Stimulated activated CD4-positive, alpha-beta T cell treated with anti-CD3 and anti-CD28 coated beads, Interleukin-12 subunit alpha, Interleukin-12 subunit beta, amount 100 ng/mL, for 24 hours (primary cell): Measurements from ENCODE around the gene ENAM.
"Not testable (repeated sequence)": the region's sequence is repeated elsewhere in the genome, so short reads cannot be mapped to it uniquely, and the experiment has no call there.

Experiments
- DNase-seq, 2 experiments: peaks; one replicate each; pipeline ENCODE4 v3.0.0-alpha.2; 2020; ENCODE audit warnings: low read depth in 2 of 2

Gene ENAM

DNA sequence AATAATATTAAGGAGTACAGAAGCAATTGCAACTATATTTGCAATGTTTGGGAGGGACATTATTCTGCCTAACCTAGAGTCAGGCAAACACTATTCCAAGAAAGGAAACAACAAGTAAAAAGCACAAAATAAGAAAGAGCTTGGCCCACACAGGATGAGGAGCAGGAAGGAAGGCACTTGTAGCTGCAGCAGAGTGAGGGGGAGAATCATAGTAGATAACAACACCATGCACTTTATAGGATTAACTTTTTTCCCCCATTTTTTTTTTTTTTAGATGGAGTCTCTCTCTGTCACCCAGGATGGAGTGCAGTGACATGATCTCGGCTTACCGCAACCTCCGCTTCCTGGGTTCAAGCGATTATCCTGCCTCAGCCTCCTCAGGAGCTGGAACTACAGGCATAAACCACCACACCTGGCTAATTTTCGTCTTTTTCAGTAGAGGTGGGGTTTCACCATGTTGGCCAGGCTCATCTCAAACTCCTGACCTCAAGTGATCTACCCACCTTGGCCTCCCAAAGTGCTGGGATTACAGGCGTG lies 48.1 kb downstream of the ENAM start:
- no peak for DNase-seq

DNA sequence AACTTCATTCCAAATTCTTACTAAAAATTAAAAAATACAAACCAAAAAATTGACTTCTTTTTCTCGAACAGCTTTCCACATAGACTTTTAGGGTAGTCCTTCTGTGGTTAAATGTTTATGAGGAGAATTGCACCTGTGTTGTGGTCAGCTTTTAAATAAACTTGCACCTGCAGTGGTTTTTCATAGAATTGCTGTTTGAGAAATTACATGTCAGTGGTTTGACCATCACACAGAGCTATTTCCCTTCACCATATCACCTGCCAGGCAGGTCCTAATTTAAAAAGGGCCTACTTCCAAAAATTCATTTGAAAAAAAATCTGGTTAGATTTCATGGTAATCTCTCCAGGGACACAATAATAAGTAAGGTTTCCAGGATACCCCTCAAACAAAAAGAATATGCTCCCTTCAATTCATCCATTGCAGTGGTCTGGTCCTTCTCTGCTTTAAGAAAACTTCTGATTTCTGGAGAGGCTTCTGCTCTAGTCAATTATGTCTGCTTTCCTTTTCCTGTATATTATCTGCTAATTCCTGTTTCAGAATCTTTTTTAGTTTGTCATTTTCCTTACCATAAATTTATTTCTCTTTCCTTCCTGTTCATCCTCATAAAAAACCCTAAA lies 49.9 kb downstream of the ENAM start:
- DNase-seq = no peak

DNA sequence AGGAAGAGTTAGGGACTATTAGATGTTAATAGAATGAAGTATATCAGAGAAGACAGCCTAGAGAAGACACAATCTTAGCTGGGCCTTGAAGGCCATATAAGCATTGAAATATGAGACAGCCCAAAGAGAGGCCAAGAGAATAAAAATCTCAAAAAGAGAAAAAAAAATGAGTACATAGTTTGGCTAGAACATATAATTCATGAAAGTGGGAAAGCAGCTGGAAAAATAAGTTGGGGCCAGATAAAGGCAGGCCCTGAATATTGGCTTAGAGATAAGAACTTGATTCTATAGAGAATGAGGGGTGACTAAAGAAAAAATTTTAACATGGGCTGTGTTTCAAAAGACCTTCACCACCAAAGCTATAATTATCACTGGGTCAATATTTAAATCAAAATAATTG lies 52.4 kb downstream of the ENAM start:
- DNase-seq = no peak

DNA sequence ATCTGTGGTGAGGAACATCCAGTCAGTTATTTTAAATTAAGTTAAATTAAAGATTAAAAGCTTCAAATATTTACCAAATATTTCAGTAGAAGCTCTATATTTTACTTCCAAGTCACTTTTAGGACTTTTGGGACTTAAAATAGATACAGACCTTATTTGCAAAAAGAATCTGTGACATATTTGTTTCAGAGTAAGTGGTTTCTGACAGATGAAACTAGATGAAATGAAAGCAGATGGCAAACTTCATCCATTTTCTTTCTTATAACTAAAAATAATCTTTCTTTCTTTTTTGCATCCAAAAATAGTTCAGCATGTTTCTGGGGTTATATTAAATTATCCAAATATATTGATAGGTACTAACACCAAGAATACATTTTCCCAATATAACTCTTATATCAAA lies 53.2 kb downstream of the ENAM start:
- no peak for DNase-seq

DNA sequence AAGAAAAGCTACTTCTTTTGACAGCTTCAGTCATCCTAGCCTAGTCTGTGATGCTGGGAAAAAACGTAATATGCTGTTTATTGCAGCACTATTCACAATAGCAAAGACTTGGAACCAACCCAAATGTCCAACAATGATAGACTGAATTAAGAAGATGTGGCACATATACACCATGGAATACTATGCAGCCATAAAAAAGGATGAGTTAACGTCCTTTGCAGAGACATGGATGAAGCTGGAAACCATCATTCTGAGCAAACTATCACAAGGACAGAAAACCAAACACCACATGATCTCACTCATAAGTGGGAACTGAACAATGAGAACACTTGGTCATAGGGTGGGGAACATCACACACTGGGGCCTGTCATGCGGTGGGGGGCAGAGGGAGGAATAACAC lies 53.6 kb downstream of the ENAM start:
- not testable (repeated sequence) for DNase-seq

DNA sequence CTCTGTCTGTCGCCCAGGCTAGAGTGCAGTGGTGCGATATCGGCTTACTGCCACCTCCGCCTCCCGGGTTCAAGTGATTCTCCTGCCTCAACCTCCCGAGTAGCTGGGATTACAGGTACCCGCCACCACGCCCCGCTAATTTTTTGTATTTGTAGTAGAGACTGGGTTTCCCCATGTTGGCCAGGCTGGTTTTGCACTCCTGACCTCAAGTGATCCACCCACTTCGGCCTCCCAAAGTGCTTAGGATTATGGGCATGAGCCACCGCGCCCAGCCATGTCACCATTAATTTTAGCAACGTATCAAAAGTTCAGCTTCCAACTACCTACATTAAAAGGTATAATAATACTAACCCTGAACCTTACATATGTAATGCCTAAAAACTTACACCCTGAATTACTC lies 58.8 kb downstream of the ENAM start:
- no peak for DNase-seq

DNA sequence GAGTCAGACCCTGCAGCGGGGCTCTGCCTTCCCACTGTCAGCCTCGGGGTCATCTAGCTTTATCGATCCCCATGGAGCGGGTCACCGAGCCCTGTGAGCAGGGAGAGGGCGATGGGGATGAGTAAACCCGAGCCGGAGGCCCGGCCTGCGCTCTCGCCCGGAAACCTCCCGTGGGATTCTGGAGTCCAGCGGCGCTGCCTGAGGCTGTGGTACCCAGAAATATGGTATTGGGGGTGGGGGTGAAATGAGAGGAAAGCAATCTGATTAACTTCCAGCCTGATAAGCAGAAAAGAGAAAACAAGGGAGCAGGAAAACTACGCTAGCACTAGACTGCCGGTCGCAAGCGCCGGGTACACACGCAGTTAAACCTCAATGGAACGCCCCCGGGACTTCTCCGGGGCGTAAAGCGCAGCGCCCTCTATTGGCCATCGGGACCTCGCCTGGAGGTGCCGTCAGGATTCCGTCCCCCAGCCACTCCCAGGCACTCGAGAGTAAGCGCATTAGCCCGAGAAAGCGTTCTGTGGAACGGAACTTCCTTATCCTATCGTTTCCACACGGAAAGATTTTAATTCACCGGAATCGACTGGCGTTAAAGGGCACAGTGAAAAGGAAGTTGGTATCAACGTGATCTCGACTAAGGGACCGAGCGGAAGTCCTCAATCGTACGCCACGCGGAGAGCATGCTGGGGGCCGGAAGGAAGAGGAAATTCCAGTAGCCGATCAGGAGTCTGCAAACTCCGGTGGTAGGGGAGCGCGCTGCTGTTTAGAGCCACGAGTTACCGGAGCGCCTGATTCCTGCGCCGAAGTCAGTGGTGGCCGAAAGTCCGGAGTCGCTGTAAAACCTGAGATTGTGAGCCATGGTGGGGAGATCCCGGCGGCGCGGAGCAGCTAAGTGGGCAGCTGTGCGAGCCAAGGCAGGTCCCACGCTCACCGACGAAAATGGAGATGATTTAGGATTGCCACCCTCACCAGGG lies 59.6 kb downstream of the ENAM start, which contains the start of gene UTP3:
Gene UTP3, plus strand, starts transcription at position 712 of the 974 bp plus-strand sequence. Its CDS starts 146 bp downstream, at position 858.
- peak; percentile 90 to 92 for DNase-seq

DNA sequence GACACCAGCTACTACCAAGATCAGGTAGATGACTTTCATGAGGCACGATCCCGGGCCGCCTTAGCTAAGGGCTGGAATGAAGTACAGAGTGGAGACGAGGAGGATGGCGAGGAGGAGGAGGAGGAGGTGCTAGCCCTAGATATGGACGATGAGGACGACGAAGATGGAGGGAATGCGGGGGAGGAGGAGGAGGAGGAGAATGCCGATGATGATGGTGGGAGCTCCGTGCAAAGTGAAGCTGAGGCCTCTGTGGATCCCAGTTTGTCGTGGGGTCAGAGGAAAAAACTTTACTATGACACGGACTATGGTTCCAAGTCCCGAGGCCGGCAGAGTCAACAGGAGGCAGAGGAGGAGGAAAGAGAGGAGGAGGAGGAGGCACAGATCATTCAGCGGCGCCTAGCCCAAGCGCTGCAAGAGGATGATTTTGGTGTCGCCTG lies 60.3 kb downstream of the ENAM start:
- DNase-seq = no peak

DNA sequence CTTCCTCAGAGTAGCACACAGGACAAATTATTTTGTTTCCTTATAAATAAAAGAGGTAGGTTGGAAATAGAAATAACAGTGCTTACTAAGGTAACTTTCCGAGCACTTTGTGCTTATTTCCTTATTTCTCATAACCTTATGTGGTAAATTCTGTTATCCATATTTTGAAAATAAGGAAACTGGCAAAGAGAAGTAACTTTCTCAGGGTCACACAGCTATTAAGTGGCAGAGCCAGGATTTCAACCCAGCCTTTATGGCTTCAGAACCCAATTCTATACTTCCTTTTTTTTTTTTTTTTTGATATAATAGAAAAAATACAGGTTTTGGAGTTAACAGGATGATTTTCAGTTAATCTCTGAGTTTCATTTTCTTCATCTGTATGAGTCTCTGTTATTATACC lies 63.1 kb downstream of the ENAM start:
- DNase-seq = no peak

DNA sequence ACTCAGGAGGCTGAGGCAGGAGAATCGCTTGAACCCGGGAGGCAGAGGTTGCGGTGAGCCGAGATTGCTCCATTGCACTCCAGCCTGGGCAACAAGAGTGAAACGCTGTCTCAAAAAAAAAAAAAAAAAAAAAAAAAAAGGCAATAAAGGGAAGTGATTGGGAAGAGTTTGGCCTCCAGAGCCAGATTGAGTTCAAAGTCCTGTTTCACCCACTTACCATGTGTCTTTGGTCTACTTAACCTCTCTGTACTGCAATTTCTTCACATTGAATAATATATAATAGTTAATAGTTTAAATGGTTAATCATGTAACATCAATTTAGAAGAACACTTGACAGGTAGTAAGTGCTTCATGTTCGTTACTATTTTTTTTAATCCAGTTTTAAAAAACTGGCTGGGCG lies 66.1 kb downstream of the ENAM start:
- not testable (repeated sequence) for DNase-seq
